ENCODE data around the gene PRMT6. TPM values are rescaled to one million over a fixed set of nuclear protein-coding genes. Genes with fewer than 3 reads are reported as not detected.
"Not testable (repeated sequence)": the region's sequence is repeated elsewhere in the genome, so short reads cannot be mapped to it uniquely, and the experiment has no call there.

The PRMT6 gene
- polyA plus RNA-seq, 1 donor: 14.5 TPM

DNA sequence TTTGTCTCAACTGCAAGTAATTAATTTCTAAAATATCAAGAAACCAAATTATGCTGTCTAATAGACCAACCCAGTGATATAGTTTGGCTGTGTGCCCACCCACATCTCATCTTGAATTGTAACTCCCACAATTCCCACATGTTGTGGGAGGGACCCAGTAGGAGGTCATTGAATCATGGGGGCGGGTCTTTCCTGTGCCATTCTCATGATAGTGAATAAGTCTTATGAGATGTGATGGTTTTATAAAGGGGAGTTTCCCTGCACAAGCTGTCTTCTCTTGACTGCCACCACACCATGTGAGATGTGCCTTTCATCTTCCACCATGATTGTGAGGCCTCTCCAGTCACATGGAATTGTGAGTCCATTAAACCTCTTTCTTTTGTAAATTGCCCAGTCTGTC is 36.9 kb downstream of the PRMT6 start:
- DNase-seq (ENCODE audit: low read depth): not testable (repeated sequence)

- no peak for DNase-seq (ENCODE audit: low read depth)
These were observed 39.2 kb downstream of the PRMT6 start for GRCh38 chr1:107095647-107096046.

GRCh38 chr1:107096690-107097089 is 40.2 kb downstream of the PRMT6 start:
- no peak for DNase-seq (ENCODE audit: low read depth)

DNA sequence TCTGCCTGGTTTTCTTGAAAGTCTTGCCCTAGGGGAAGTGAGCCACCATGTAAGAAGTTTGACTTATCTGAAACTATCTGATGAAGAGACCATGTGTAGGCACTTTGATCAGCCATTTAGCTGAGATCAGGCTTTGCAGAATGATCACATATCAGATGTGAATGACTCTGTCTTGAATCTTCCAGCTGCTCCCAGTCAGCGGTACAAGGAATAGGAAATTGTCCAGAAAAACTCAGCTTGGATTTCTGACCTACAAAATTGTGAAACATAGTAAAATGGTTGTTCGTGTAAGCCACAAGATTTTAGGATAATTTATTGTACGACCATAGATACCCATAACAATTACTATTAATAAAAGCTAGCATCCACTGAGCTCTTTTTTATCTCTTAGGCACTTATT is 42.5 kb downstream of the PRMT6 start:
- no peak for DNase-seq (ENCODE audit: low read depth)

DNA sequence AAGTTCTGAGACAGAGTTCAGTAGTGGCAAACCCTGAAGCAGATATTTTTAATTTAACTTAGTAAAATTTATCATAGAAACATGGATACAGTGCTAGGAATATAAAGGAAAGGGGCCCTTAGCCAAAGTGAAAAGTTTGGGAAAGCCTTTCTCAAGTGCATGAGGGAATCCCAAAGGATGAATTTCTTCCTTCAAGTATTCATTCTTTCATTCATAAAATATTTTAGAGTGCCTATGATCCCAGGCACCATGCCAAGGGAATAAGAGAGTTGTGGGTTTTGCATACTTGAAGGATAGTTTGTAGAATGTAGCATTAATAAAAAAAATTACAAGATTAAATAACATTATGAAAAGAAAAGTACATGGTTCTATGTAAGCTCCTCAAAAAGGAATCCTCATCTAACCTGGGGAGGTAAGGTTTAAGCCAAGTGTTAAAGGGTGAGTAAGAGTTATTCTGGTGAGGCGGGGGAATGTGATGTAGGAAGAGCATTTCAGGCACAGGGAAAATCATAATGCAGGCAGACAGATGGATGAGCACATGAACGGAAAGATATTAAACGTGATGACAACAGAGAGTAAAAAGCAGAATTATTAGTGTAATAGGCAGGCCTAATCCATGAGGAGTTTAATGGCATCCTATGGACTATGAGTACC is 44.0 kb downstream of the PRMT6 start:
- no peak for DNase-seq (ENCODE audit: low read depth)

GRCh38 chr1:107105914-107106313 is 49.4 kb downstream of the PRMT6 start:
- DNase-seq (ENCODE audit: low read depth): no peak

Other genes starting within 250 kb of the PRMT6 start
- 8.5 TPM for gene NTNG1, start 84.4 kb downstream of the PRMT6 start, polyA plus RNA-seq (ENCODE audit: insufficient read length)